Astrocyte (in vitro differentiated cells and primary cell): ENCODE data around the gene ENTREP1. TPM values are rescaled to one million over a fixed set of nuclear protein-coding genes. Genes with fewer than 3 reads are reported as not detected.

ENCODE experiments used
- DNase-seq: peaks from one replicate; pipeline ENCODE4 v3.0.0-alpha.2; 2010; ENCODE audit warnings: low read depth
- FAIRE-seq: peaks from 2 replicates; lab custom pipeline; 2011; peaks lifted over from hg19 to GRCh38; lab: Jason Lieb, UNC
- H2AFZ ChIP-seq: 2 replicates; pipeline ENCODE4 v1.6.0; 2012; ENCODE audit warnings: low read depth, low read length, inconsistent platforms
- H3K27ac ChIP-seq: 2 replicates; pipeline ENCODE4 v1.5.1; 2011; ENCODE audit warnings: low read depth, low read length, inconsistent platforms
- H3K27me3 ChIP-seq: 2 replicates; pipeline ENCODE4 v1.6.0; 2011; ENCODE audit warnings: low read length, inconsistent platforms; ENCODE audit not compliant: insufficient read depth
- H3K36me3 ChIP-seq: 2 replicates; pipeline ENCODE4 v1.5.1; 2011; ENCODE audit warnings: low read length, inconsistent platforms; ENCODE audit not compliant: insufficient read depth
- H3K4me1 ChIP-seq: 2 replicates; pipeline ENCODE4 v1.5.1; 2011; ENCODE audit warnings: low read length, inconsistent platforms; ENCODE audit not compliant: insufficient read depth
- H3K4me2 ChIP-seq: 2 replicates; pipeline ENCODE4 v1.6.0; 2012; ENCODE audit warnings: low read length, inconsistent platforms
- H3K4me3 ChIP-seq: 2 replicates; pipeline ENCODE4 v1.5.1; 2011; ENCODE audit warnings: low read depth, mild to moderate bottlenecking, low read length, inconsistent platforms; ENCODE audit not compliant: insufficient read depth
- H3K79me2 ChIP-seq: 2 replicates; pipeline ENCODE4 v1.6.0; 2012; ENCODE audit warnings: mild to moderate bottlenecking, low read length, inconsistent platforms; ENCODE audit not compliant: insufficient read depth
- H3K9ac ChIP-seq: 2 replicates; pipeline ENCODE4 v1.6.0; 2012; ENCODE audit warnings: mild to moderate bottlenecking, low read length, inconsistent platforms
- H3K9me3 ChIP-seq: 2 replicates; pipeline ENCODE4 v1.5.1; 2012; ENCODE audit warnings: low read depth, mild to moderate bottlenecking, low read length, inconsistent platforms; ENCODE audit not compliant: insufficient read depth
- H4K20me1 ChIP-seq: 2 replicates; pipeline ENCODE4 v1.6.0; 2012; ENCODE audit warnings: low read length, inconsistent platforms; ENCODE audit not compliant: insufficient read depth
- H3K27ac Mint-ChIP-seq: one replicate; pipeline ENCODE4 v1.8.0; 2021; ENCODE audit warnings: mild to moderate bottlenecking, mixed read lengths; ENCODE audit not compliant: unreplicated experiment
- H3K27me3 Mint-ChIP-seq: one replicate; pipeline ENCODE4 v1.8.0; 2021; ENCODE audit warnings: low read depth, mixed read lengths; ENCODE audit not compliant: unreplicated experiment
- H3K36me3 Mint-ChIP-seq: one replicate; pipeline ENCODE4 v1.8.0; 2021; ENCODE audit warnings: low read depth, mixed read lengths; ENCODE audit not compliant: unreplicated experiment
- H3K4me1 Mint-ChIP-seq: one replicate; pipeline ENCODE4 v1.8.0; 2021; ENCODE audit warnings: low read depth, mixed read lengths; ENCODE audit not compliant: unreplicated experiment
- H3K4me3 Mint-ChIP-seq: one replicate; pipeline ENCODE4 v1.8.0; 2021; ENCODE audit warnings: mild to moderate bottlenecking, moderate library complexity, mixed read lengths; ENCODE audit not compliant: unreplicated experiment
- H3K9me3 Mint-ChIP-seq: one replicate; pipeline ENCODE4 v1.8.0; 2021; ENCODE audit warnings: mild to moderate bottlenecking, mixed read lengths; ENCODE audit not compliant: unreplicated experiment
- EZH2 ChIP-seq: IDR thresholded peaks from 2 replicates; pipeline ENCODE4 v1.6.1; 2012; ENCODE audit warnings: mild to moderate bottlenecking, low read length, inconsistent platforms; ENCODE audit not compliant: insufficient read depth
- total RNA-seq: library from RNA; stranded (reverse); gene quantifications from 2 replicates; pipeline ENCODE4 v1.2.1, GENCODE V29; 2021
- TF ChIP-seq, protein P1 (sequence below): IDR thresholded peaks from 2 replicates; pipeline ENCODE4 v1.5.1; 2011; ENCODE audit warnings: low read depth, mild to moderate bottlenecking, inconsistent platforms, low read length, moderate library complexity; ENCODE audit not compliant: insufficient read depth

Gene ENTREP1
- total RNA-seq, 1 donor from 2014 or later, result 3.4 TPM

DNA sequence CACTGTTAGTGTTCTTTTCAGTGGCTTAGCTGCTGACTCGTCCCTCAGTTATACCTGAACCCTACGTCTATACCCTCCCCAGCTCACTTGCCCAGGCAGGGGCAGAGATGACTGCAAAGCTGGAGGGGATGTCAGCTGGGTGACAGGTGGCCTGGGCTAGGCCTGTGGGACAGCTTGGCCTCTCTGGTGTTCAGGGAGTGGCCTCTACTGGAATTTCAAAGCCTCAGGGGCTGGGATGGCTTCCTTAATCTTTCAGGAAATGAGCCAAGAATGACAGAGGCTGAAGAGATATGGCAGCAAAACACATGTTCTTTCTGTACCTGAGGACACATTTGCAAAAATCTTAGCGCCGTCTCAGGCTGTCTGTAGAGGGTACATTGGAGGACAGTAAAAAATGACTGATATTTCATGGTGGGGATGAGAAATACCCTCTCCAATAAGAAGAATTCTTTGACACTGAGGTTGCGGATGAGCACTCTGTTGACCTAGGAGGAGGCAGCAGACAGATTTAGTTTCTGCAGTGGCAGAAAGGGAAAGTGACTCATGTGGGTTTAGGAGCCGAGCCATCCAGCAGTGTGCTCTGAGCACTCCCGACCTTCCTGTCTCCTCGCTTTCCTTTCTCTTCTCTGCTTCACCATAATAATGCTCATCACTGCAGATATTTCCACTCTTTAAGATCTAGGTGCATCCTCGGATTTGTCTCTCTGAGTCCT lies 54.4 kb downstream of the ENTREP1 start:
- FAIRE-seq, result peak; percentile 98

DNA sequence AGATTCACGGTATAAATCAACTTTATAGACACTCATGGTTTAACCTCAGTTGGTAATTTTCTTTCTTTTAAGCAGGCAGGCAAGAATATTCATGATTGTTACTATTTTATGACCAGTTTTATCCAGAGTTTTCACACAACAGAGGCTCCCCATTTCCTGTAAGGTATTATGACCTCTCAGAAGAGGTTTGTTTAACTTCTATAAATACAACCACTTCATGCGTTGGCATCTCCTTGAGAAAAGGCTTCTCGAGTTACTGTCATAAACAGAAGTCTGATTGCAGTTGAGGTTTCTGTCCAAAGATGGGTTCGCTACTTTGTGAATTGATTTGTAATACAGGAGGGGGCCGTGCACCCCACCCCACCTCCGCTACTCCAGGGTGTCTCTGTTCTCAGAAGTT lies 55.3 kb downstream of the ENTREP1 start:
- Histone ChIP-seq H3K9ac (no peak overlapping the region), H3K27ac (no peak overlapping the region), H3K4me1 (peaks cover 36% of the 10 kb centered on the region), H3K79me2 (no peaks in the 10 kb centered on the region), H2AFZ (no peak overlapping the region), H3K27me3 (no peaks in the 10 kb centered on the region), H3K4me2 (peak overlapping the region; percentile 37), H3K36me3 (no peaks in the 10 kb centered on the region), H3K4me3 (no peak overlapping the region), H4K20me1 (no peaks in the 10 kb centered on the region), H3K9me3 (no peaks in the 10 kb centered on the region)
- TF ChIP-seq, protein P1, sequence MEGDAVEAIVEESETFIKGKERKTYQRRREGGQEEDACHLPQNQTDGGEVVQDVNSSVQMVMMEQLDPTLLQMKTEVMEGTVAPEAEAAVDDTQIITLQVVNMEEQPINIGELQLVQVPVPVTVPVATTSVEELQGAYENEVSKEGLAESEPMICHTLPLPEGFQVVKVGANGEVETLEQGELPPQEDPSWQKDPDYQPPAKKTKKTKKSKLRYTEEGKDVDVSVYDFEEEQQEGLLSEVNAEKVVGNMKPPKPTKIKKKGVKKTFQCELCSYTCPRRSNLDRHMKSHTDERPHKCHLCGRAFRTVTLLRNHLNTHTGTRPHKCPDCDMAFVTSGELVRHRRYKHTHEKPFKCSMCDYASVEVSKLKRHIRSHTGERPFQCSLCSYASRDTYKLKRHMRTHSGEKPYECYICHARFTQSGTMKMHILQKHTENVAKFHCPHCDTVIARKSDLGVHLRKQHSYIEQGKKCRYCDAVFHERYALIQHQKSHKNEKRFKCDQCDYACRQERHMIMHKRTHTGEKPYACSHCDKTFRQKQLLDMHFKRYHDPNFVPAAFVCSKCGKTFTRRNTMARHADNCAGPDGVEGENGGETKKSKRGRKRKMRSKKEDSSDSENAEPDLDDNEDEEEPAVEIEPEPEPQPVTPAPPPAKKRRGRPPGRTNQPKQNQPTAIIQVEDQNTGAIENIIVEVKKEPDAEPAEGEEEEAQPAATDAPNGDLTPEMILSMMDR, result no peak
- no peak for TF ChIP-seq EZH2
- H3K27me3 Mint-ChIP-seq, result no peaks in the 10 kb centered on the region
- no peaks in the 10 kb centered on the region for H3K9me3 Mint-ChIP-seq
- DNase-seq (no peak), FAIRE-seq (no peak)
- H3K36me3 Mint-ChIP-seq, result no peaks in the 10 kb centered on the region
- peaks cover 46% of the 10 kb centered on the region for H3K4me1 Mint-ChIP-seq
- H3K27ac Mint-ChIP-seq, result peak overlapping the region; percentile 5
- H3K4me3 Mint-ChIP-seq, result peak overlapping the region; percentile 51

More for the DNA sequence above, 54.4 kb downstream of the ENTREP1 start:
- Histone ChIP-seq H3K27ac (peak overlapping the region; percentile 11), H4K20me1 (no peaks in the 10 kb centered on the region), H3K9ac (no peak overlapping the region), H2AFZ (no peak overlapping the region), H3K4me1 (peaks cover 36% of the 10 kb centered on the region), H3K36me3 (no peaks in the 10 kb centered on the region), H3K27me3 (no peaks in the 10 kb centered on the region), H3K79me2 (no peaks in the 10 kb centered on the region), H3K4me3 (no peak overlapping the region), H3K9me3 (no peaks in the 10 kb centered on the region), H3K4me2 (peak overlapping the region; percentile 56)
- H3K27me3 Mint-ChIP-seq, result no peaks in the 10 kb centered on the region
- H3K4me1 Mint-ChIP-seq, result peaks cover 49% of the 10 kb centered on the region
- H3K4me3 Mint-ChIP-seq, result peak overlapping the region; percentile 40
- no peaks in the 10 kb centered on the region for H3K36me3 Mint-ChIP-seq
- H3K27ac Mint-ChIP-seq, result peak overlapping the region; percentile 59
- TF ChIP-seq EZH2, result no peak
- TF ChIP-seq, protein P1, result no peak
- H3K9me3 Mint-ChIP-seq, result no peaks in the 10 kb centered on the region
- peak; percentile 63 for DNase-seq

DNA sequence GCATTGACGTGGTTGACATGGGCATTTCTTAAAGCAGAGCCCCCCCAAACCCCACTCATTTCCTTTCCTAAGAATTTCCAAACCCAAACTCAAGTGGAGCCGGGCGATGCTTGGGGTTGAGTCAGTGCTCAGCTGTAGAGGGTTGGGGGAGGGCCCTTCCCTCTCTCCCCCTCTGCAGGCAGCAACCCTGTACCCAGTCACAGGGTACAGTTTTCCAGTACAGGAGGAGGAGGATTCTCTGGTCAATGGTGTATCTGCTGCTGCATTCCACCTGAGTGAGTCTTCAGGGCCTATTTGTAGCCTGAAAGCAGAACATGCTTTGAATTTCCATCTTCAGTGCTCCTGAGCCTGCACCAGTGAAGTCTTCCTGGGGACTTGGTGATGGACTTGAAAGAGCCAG lies 55.8 kb downstream of the ENTREP1 start:
- H3K9me3 ChIP-seq, result no peaks in the 10 kb centered on the region
- Mint-ChIP-seq H3K4me1 (peaks cover 46% of the 10 kb centered on the region), H3K36me3 (no peaks in the 10 kb centered on the region), H3K4me3 (no peak overlapping the region), H3K9me3 (no peaks in the 10 kb centered on the region), H3K27me3 (no peaks in the 10 kb centered on the region), H3K27ac (peak overlapping the region; percentile 5)
- peak overlapping the region; percentile 37 for H3K4me2 ChIP-seq
- H3K79me2 ChIP-seq, result no peaks in the 10 kb centered on the region
- H2AFZ ChIP-seq, result no peak overlapping the region
- TF ChIP-seq, protein P1, result no peak
- TF ChIP-seq EZH2, result no peak
- no peaks in the 10 kb centered on the region for H3K27me3 ChIP-seq
- H3K9ac ChIP-seq, result no peak overlapping the region
- H3K27ac ChIP-seq, result no peak overlapping the region
- H3K4me3 ChIP-seq, result no peak overlapping the region
- FAIRE-seq, result peak; percentile 26
- H3K36me3 ChIP-seq, result no peaks in the 10 kb centered on the region
- H3K4me1 ChIP-seq, result peaks cover 36% of the 10 kb centered on the region
- no peaks in the 10 kb centered on the region for H4K20me1 ChIP-seq
- peak; percentile 53 for DNase-seq
